GM23338 (cell line): ENCODE data around the gene PAX2.

Experiments used
- CREB1 ChIP-seq: fragments of 250-450 bp; sonication (Bioruptor Pico); IDR thresholded peaks from 2 replicates; pipeline ENCODE4 v1.5.0; 2020; ENCODE audit warnings: low read depth, mild to moderate bottlenecking, moderate library complexity
- EZH2 ChIP-seq: fragments of 200-600 bp; sonication (generic); IDR thresholded peaks from one replicate; pipeline ENCODE4 v1.8.0; 2017; ENCODE audit warnings: antibody characterized with exemption, mild to moderate bottlenecking, low read depth; ENCODE audit not compliant: unreplicated experiment
- EZH2phosphoT487 ChIP-seq: fragments of 200-600 bp; sonication (generic); IDR thresholded peaks from one replicate; pipeline ENCODE4 v1.8.1; 2018; ENCODE audit warnings: antibody characterized with exemption; ENCODE audit not compliant: unreplicated experiment
- JUNB ChIP-seq: IDR thresholded peaks from one replicate; pipeline ENCODE4 v1.6.1; 2016; ENCODE audit warnings: antibody characterized with exemption; ENCODE audit not compliant: unreplicated experiment
- NANOG ChIP-seq: IDR thresholded peaks from 2 replicates; pipeline ENCODE4 v1.6.1; 2016; ENCODE audit warnings: antibody characterized with exemption, borderline replicate concordance
- POLR2AphosphoS5 ChIP-seq: IDR thresholded peaks from 2 replicates; pipeline ENCODE4 v1.6.1; 2016; ENCODE audit warnings: antibody characterized with exemption, low read depth
- STAT1 ChIP-seq: IDR thresholded peaks from one replicate; pipeline ENCODE4 v1.6.1; 2016; ENCODE audit warnings: antibody characterized with exemption; ENCODE audit not compliant: unreplicated experiment
- ZNF114 ChIP-seq: fragments of 250-450 bp; sonication (Bioruptor Pico); IDR thresholded peaks from 2 replicates; pipeline ENCODE4 v1.5.0; 2020; ENCODE audit warnings: mild to moderate bottlenecking, moderate library complexity
- TF ChIP-seq, protein P1 (sequence below), 2 experiments: fragments of 200-600 bp in 1 of 2; sonication (generic) in 1 of 2; conservative IDR thresholded peaks; 2 replicates each; pipeline versions ENCODE4 v1.5.1 to v1.6.1; 2016 to 2017; ENCODE audit warnings: antibody characterized with exemption in 2 of 2, low read depth in 2 of 2, mild to moderate bottlenecking in 2 of 2, moderate library complexity in 1 of 2
- TF ChIP-seq, protein P2 (sequence below): IDR thresholded peaks from one replicate; pipeline ENCODE4 v1.6.1; 2018; ENCODE audit warnings: antibody characterized with exemption; ENCODE audit not compliant: unreplicated experiment

DNA sequence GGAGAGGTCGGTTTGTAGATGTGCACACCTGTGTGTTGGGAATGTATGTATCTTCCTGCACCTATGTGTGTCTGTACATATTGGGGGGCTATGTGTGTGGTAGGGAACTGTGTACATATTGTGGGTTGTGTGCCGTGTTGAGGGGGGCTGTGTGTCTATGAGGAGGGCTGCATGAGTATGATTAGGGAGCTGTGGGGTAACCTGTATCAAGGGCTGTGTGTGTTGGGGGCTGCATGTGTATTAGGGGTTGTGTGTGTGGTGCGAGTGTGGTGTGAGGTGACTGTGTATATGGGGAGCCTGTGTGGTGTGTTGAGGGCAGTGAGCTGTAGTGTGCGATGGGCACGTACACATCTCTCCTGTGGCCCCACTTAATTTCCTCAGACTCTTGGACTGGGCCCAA lies 22.2 kb upstream of the PAX2 start:
- TF ChIP-seq, protein P1, sequence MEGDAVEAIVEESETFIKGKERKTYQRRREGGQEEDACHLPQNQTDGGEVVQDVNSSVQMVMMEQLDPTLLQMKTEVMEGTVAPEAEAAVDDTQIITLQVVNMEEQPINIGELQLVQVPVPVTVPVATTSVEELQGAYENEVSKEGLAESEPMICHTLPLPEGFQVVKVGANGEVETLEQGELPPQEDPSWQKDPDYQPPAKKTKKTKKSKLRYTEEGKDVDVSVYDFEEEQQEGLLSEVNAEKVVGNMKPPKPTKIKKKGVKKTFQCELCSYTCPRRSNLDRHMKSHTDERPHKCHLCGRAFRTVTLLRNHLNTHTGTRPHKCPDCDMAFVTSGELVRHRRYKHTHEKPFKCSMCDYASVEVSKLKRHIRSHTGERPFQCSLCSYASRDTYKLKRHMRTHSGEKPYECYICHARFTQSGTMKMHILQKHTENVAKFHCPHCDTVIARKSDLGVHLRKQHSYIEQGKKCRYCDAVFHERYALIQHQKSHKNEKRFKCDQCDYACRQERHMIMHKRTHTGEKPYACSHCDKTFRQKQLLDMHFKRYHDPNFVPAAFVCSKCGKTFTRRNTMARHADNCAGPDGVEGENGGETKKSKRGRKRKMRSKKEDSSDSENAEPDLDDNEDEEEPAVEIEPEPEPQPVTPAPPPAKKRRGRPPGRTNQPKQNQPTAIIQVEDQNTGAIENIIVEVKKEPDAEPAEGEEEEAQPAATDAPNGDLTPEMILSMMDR (conservative IDR thresholded peaks at IDR 0.05; ENCODE audit: low read depth in 2 of 2), result no peak
- TF ChIP-seq EZH2 (no peak), EZH2phosphoT487 (no peak), CREB1 (no peak), POLR2AphosphoS5 (no peak), ZNF114 (CRISPR knock-in tag) (no peak), NANOG (no peak), JUNB (no peak), STAT1 (no peak)
- TF ChIP-seq, protein P2, sequence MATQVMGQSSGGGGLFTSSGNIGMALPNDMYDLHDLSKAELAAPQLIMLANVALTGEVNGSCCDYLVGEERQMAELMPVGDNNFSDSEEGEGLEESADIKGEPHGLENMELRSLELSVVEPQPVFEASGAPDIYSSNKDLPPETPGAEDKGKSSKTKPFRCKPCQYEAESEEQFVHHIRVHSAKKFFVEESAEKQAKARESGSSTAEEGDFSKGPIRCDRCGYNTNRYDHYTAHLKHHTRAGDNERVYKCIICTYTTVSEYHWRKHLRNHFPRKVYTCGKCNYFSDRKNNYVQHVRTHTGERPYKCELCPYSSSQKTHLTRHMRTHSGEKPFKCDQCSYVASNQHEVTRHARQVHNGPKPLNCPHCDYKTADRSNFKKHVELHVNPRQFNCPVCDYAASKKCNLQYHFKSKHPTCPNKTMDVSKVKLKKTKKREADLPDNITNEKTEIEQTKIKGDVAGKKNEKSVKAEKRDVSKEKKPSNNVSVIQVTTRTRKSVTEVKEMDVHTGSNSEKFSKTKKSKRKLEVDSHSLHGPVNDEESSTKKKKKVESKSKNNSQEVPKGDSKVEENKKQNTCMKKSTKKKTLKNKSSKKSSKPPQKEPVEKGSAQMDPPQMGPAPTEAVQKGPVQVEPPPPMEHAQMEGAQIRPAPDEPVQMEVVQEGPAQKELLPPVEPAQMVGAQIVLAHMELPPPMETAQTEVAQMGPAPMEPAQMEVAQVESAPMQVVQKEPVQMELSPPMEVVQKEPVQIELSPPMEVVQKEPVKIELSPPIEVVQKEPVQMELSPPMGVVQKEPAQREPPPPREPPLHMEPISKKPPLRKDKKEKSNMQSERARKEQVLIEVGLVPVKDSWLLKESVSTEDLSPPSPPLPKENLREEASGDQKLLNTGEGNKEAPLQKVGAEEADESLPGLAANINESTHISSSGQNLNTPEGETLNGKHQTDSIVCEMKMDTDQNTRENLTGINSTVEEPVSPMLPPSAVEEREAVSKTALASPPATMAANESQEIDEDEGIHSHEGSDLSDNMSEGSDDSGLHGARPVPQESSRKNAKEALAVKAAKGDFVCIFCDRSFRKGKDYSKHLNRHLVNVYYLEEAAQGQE, result no peak
